Kidney epithelial cell (primary cell): ENCODE data around the gene HERPUD2. TPM values are rescaled to one million over a fixed set of nuclear protein-coding genes. Genes with fewer than 3 reads are reported as not detected.

Source experiments
- DNase-seq: peaks from one replicate; pipeline ENCODE4 v3.0.0-alpha.2; 2010; ENCODE audit warnings: low read depth
- H3K27me3 ChIP-seq: 2 replicates; pipeline ENCODE4 v1.6.0; 2011; ENCODE audit warnings: low read length; ENCODE audit not compliant: control insufficient read depth, insufficient read depth
- H3K36me3 ChIP-seq: 2 replicates; pipeline ENCODE4 v1.5.1; 2011; ENCODE audit warnings: low read length; ENCODE audit not compliant: control insufficient read depth, insufficient read depth
- H3K4me3 ChIP-seq: 2 replicates; pipeline ENCODE4 v1.5.1; 2011; ENCODE audit warnings: low read depth, mild to moderate bottlenecking, control low read depth, low read length
- CTCF ChIP-seq: IDR thresholded peaks from 2 replicates; pipeline ENCODE4 v1.5.1; 2011; ENCODE audit warnings: mild to moderate bottlenecking, moderate library complexity, low read length, control low read depth, inconsistent platforms; ENCODE audit not compliant: insufficient read depth, poor library complexity, severe bottlenecking
- total RNA-seq: library from RNA; depleted of rRNA; stranded (reverse); fragments of >200 nt; gene quantifications from 2 replicates; pipeline ENCODE4 v1.2.3, GENCODE V29; 2015

HERPUD2 gene
- total RNA-seq, 1 donor from 2014 or later: 29.4 TPM

- DNase-seq: no peak
- Histone ChIP-seq H3K4me3 (no peak overlapping the region), H3K27me3 (no peaks in the 10 kb centered on the region), H3K36me3 (no peaks in the 10 kb centered on the region)
- no peak for TF ChIP-seq CTCF
Observed at GRCh38 chr7:35731349-35731748, 36.4 kb upstream of the HERPUD2 start.

- Histone ChIP-seq H3K27me3 (no peaks in the 10 kb centered on the region), H3K4me3 (no peak overlapping the region), H3K36me3 (no peaks in the 10 kb centered on the region)
- no peak for DNase-seq
- no peak for TF ChIP-seq CTCF
Observed at GRCh38 chr7:35729061-35729783, 34.3 kb upstream of the HERPUD2 start.

- no peak for DNase-seq
- Histone ChIP-seq H3K27me3 (no peaks in the 10 kb centered on the region), H3K4me3 (no peak overlapping the region), H3K36me3 (no peaks in the 10 kb centered on the region)
- TF ChIP-seq CTCF: no peak
Observed at GRCh38 chr7:35728412-35729060, 33.6 kb upstream of the HERPUD2 start.

GRCh38 chr7:35727571-35727970 lies 32.6 kb upstream of the HERPUD2 start:
- Histone ChIP-seq H3K36me3 (no peaks in the 10 kb centered on the region), H3K4me3 (no peak overlapping the region), H3K27me3 (no peaks in the 10 kb centered on the region)
- no peak for TF ChIP-seq CTCF
- DNase-seq: no peak

- H3K4me3 ChIP-seq: no peak overlapping the region
- no peaks in the 10 kb centered on the region for H3K36me3 ChIP-seq
- TF ChIP-seq CTCF: no peak
- no peaks in the 10 kb centered on the region for H3K27me3 ChIP-seq
- no peak for DNase-seq
Observed at GRCh38 chr7:35726654-35727053, 31.7 kb upstream of the HERPUD2 start.
